Daoy (cell line): ENCODE measurements around the gene FBXO40. TPM values are rescaled to one million over a fixed set of nuclear protein-coding genes. Genes with fewer than 3 reads are reported as not detected.
"Not testable (repeated sequence)": the region's sequence is repeated elsewhere in the genome, so short reads cannot be mapped to it uniquely, and the experiment has no call there.

Experiments
- DNase-seq: peaks from one replicate; pipeline ENCODE4 v3.0.0-alpha.2; 2015; ENCODE audit warnings: low read depth
- total RNA-seq: library from RNA; depleted of rRNA; stranded (reverse); fragments of >200 nt; shearing (Covaris generic); gene quantifications from 2 replicates; pipeline ENCODE4 v1.2.3, GENCODE V29; 2014; rRNA removed

Gene FBXO40, protein sequence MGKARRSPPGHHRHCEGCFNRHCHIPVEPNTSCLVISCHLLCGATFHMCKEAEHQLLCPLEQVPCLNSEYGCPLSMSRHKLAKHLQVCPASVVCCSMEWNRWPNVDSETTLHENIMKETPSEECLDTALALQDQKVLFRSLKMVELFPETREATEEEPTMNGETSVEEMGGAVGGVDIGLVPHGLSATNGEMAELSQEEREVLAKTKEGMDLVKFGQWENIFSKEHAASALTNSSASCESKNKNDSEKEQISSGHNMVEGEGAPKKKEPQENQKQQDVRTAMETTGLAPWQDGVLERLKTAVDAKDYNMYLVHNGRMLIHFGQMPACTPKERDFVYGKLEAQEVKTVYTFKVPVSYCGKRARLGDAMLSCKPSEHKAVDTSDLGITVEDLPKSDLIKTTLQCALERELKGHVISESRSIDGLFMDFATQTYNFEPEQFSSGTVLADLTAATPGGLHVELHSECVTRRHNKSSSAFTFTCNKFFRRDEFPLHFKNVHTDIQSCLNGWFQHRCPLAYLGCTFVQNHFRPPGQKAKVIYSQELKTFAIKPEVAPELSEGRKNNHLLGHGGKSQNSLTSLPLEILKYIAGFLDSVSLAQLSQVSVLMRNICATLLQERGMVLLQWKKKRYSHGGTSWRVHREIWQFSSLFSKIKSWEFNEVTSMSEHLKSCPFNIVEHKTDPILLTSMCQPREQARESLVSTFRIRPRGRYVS
- total RNA-seq = not detected in 2 replicates

DNA sequence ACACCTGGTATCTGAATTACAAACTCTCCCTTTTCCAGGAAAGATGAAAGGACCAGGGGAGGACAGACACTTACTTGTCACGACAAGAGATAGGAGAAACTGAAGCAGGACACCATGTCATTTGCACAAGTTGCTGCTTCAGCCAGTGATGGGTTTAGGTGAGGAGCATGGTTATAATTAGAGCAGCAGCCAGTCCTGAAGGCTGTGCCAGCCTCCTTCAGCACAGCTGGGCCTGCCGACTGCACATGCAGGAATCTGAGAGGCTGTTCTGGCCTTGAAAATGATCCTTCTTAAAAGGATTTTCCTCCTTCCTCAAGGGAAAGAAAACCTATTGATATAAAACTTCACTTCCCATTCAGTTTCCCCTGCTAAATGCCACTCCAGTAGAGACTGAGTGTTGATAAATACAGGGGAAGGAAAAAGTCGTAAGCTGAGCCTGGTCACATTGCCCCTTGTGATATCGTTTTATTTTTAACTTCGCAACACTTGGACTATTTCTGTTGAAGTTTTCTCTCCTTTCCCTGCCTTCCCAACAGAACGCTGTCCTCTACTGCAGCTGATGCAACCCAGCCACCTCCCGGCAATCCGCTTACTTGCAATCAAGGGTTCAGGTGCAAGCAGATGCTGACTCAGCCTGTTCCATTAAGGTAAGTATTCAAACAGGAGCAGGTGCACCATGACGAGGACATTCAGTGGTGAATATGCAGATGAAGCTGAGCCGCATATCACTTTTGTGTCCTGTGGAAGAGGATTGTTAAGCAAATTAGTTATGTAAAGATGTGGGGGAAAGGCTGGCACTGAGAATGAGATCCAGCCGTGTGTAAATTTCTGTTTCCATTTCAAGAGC is at the start of gene FBXO40:
Gene FBXO40 (plus strand): TSS at position 524 of the 847 bp plus-strand sequence. CDS start 27,197 bp downstream, outside the sequence.
- no peak for DNase-seq

DNA sequence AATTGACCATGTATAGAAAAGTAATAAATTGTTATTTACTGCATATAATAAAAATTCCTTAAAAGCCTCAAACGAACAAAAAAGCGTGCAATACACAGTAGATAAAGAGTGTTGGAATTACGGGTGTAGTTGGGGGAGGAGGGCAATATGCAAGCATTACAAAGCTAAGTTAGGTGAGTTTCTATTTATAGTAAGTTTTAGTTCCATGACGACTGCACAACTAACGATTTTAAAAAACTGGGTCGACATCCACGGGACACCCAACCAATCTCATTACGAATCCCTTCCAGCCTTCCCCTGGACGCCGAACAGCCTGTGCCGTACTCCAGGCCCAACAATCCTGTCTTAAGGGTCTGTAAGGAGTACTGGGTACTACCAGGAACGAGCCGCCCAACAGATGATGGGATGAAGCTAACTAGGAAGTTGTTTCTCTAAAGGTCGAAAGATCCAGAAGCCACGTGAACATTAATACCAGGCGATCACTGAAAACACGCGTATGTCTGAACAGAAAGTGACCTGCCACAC is 48.1 kb upstream of the FBXO40 start:
- no peak for DNase-seq

DNA sequence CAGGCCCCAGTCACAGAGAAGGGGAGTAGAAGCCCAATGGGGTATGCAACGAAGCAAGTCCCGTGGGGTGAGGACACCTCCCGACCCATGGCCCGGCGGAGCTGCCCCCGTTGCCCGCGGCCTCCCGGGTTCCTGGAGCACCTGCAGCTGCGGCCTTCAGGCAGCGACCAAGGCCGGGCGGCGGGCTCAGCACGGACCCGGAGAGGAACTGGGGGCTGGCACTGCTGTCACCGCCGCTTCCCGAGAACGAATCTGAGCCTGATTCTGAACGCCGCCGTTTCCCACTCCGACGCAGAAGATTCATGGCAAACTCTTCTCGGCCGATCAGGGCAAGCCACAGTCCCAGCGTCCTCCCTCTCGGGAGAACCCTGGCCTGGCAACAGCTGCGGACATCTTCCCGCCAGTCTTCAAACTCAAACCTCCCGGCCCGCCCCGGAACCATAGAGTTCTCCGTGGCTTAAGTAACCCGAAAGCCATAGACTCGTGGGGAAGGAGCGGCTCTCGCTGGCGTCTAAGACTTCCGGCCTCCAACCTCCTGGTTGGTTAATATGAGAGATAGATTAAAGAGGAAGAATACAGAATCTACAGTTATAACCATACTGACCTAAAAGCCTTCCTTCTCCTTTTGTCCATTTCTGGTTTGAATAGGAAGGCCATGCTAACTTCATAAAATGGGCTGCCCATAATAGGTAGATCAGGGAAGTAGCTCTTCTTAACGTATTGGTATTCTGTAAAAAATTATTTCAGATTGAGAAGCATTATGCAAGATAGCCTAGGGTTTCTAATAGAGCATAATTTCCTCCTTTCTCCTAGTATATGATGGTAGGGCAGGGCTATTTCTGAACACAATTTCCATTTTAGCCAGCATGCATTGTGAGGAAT is 47.4 kb upstream of the FBXO40 start, which contains the start of gene POLQ:
Gene POLQ (minus strand): TSS at position 415 of the 882 bp plus-strand sequence. CDS start 111 bp downstream, at position 304.
- peak; percentile 93 for DNase-seq

DNA sequence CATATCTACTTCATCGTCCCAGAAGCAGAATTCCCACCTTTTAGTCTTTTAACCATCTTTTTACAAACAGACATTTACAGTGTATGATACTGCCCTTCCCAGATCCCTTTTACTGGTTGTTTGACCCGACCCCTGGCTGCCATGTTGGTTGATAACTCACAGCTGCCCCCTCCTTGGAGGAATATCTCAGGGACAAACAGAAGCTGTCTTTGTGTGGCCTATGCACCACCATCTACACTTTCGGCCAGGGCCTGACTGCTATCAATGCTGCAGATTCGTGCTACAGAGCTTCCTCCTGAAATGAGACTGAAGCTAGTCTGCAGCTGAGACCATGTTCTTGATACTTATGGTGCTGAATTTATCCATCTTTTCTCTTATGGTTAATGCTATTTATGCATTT is 40.8 kb upstream of the FBXO40 start:
- no peak for DNase-seq

DNA sequence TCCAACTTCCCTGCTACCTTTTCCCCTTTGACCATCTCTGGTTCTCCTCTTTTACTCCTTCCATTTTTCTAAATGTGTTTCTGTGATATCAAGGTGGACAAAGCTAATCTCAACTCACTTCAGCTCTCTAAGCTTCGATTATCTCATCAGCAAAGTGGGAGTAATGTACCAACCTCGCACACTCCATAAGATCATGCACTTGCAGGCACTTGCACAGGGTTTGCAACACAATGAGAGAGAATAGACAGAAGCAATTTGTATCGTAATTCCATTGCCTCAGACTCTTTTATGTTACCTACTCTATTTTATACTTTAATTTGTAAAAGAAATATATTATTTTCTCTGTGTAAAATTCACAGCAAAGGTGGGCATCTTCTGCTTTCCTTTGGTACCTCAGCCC is 40.4 kb upstream of the FBXO40 start:
- no peak for DNase-seq

DNA sequence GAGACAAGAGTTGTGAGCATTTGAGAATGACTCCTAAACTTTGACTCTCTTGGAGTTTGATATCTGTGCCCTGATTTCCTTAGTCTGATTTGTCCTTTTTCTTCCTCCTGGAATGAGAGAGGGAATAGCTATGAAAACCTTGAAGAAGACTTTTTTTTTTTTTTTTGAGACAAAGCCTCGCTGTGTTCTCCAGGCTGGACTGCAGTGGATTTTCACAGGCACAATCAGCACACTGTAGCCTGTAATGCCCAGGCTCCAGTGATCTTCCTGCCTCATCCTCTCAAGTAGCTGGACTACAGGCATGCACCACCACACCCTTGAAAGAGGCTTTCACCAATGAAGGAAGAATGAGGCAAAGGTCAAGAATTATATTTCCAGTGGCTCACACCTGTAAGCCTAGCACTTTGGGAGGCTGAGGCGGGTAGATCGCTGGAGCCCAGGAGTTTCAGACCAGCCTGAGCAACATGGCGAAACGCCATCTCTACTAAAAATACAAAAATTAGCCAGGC is 35.7 kb upstream of the FBXO40 start:
- no peak for DNase-seq

DNA sequence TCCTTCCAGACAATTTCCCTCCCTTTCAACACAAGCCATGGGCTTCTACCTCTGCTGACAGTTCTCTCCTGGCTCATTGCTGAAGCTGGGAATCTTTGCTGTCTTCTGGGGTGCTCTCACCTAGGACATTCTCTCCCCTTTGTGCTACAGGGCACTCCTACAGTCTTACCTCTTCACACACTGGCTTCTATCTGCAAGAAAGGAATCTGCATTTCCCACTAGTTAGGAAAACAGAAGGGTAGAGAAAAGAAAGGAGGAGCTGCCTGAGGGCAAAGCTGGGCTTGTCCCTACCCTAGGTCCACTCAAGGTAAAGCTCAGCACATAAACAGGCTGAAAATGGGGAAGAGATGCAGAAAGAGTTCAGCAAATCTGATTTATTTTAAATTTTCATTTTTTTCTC is 31.0 kb upstream of the FBXO40 start:
- DNase-seq = no peak

DNA sequence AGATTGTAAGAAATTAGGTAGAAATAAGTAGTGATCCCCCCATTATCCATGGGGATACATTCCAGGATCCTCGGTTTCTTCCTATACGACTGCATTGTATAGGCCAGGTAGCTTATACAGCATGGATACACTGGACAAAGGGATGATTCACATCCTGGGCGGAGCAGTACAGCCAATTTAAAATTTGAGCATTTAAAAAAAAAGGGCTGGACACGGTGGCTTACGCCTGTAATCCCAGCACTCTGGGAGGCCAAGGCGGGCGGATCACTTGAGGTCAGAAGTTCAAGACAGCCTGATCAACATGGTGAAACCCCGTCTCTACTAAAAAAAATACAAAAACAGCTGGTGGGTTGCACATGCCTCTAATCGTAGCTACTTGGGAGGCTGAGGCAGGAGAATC is 26.4 kb upstream of the FBXO40 start:
- DNase-seq = peak; percentile 20

DNA sequence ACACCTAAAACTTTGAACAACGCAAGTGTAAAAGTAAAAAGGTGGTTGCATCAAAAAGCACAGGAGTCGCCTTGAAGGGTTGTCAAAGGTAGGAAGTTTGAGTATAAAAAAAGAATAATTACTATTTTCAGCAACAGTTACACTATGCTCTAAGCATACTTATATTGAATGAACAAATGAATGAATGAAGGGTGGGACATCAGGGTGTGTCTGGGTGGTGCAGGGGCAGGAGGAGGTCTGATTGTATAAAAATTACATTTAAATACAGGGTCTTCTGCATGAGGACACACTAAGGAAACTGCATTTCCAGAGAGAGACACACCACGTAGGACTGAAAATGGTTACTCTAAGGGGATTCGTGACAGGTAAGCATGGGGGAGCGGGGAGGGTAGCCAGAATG is 25.5 kb upstream of the FBXO40 start, which contains the start of gene ARGFX:
Gene ARGFX (plus strand): TSS at position 301 of the 400 bp plus-strand sequence. CDS start 2,765 bp downstream, outside the sequence.
- DNase-seq = no peak

DNA sequence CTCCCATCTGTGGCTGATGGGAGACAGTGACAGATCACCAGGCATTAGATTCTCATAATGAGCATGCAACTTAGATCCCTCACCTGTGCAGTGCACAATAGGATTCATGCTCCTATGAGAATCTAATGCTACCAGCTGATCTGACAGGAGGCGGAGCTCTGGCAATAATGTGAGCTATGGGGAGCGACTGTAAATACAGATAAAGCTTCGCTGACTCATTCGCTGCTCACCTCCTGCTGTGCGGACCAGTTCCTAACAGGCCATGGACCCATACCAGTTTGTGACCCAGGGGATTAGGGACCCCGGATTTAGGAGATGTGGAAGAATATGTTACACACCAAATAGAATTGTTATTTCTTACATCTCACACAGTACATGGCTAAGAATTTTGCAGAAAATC is 18.7 kb upstream of the FBXO40 start:
- DNase-seq = peak; percentile 78

DNA sequence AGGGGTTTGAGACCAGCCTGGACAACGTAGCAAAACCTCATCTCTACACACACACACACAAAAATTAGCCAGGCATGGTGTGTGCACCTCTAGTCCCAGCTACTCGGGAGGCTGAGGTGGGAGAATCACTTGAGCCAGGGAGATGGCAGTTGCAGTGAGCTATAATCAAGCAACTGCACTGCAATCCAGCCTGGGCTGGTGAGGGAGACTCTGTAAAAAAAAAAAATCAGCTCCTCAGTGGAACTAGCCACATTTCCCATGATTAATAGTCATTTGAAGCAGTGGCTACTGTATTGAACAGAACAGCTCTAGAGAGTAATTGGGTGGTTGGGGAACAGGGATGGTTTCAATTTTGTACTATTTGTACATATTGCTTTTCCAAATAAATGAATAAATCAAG is 11.5 kb upstream of the FBXO40 start:
- DNase-seq = no peak

DNA sequence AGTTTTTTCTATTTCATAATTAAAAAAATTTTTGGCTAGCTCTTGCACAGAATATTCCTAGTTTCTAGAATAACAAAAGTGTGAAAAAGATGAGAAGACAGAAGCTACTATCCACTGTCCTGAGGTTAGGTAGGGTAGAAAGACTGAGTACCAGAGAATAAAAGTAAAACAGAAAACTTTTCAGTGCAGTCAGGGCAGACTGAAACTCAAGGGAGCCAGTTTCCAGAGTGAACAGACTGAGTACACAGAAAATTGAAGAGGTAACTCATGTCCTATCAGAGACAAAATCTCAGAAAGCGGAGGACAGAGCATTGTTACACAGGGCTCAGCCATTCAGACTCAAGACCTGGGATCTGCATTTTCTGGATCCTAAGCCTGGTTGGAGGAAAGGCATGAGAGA is 8.8 kb upstream of the FBXO40 start:
- DNase-seq = no peak

DNA sequence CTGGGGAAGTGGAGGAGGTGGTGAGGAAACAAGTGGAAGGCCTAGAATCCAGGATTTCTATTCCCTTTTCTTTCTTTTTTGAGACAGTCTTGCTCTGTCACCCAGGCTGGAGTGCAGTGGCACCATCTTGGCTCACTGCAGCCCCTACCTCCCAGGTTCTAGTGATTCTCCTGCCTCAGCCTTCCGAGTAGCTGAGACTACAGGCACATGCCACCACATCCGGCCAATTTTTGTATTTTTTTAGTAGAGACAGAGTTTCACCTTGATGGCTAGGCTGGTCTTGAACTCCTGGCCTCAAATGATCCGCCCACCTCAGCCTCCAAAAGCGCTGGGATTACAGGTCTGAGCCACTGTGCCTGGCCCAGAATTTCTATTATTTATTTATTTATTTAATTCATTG is 627 bp downstream of the FBXO40 start:
- not testable (repeated sequence) for DNase-seq

DNA sequence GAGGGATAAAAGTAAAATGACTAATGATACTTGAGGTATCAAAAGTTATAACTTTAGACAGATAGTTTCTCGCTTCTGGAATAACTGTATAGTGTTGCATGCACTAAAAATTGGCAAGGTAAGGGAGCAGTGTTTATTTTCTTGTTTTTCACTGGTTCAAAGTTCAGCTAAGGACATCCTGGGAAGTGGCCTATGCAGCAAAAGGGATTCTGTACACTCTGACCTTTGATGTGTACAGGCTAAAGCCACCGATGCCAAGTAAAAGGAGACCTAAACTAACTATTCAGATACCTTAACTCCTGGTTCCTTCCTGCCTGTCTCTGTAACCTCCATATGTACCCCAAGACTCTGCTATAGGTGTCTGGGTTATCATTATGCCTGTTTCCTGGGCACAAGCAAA is 1.7 kb downstream of the FBXO40 start:
- no peak for DNase-seq

DNA sequence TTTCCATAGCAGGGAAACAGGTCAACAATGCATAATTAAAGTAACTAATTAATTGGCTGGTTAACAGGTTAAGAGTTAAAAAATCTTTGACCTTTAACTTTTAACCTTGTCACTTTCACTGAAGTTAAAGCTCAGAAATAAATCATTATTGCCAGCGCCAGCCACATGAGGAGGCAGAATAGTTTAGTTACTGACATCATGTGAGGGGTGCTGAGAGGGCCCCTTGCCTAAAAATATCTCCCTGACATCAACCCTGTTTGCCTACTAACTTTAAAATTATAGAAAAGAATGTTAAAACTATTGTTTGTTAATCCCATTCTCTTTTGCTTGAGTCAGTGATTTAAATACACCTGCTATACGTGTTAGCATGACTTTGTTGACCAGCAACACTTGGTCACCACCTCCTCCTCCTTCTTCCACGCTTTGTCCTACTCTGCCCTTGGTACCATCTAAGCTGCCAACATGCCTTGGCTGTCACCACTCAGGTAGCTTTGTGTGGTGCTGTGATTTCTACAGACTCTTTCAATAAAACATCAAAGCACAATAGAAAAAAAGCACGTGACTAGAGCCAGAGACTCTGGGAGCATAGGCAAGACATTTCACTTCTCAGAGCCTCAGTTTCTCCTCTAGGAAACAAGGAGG is 2.7 kb downstream of the FBXO40 start:
- no peak for DNase-seq

DNA sequence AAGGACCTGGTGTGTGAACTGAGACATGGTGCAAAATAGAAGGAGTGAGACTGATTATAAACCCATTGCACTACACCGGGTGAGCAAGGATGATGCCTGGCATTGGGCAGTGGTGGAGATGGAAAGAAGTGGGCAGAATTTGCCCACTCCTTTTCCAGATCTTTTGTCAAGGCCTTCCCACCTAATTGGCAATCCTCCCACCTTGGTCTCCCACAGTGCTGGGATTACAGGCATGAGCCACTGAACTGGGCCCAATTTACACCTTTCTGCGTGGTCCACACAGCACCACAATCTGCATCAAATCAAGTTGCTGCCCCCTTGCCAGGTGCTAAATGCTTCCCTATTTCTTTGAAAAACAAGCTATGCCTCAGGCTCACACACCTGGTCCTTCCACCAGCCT is 5.4 kb downstream of the FBXO40 start:
- no peak for DNase-seq

DNA sequence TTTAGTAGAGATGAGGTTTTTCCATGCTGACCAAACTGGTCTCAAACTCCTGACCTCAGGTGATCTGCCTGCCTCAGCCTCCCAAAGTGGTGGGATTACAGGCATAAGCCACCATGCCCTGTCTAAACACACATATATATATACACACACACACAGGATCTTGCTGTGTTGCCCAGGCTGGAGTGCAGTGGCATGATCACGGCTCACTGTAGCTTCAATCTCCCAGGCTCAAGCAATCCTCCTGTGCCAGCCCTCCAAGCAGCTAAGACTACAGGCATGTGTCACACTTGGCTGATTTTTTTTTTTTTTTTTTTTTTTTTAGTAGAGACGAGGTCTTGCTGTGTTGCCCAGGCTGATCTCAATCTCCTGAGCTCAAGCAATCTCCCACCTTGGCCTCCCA is 6.7 kb downstream of the FBXO40 start:
- not testable (repeated sequence) for DNase-seq

DNA sequence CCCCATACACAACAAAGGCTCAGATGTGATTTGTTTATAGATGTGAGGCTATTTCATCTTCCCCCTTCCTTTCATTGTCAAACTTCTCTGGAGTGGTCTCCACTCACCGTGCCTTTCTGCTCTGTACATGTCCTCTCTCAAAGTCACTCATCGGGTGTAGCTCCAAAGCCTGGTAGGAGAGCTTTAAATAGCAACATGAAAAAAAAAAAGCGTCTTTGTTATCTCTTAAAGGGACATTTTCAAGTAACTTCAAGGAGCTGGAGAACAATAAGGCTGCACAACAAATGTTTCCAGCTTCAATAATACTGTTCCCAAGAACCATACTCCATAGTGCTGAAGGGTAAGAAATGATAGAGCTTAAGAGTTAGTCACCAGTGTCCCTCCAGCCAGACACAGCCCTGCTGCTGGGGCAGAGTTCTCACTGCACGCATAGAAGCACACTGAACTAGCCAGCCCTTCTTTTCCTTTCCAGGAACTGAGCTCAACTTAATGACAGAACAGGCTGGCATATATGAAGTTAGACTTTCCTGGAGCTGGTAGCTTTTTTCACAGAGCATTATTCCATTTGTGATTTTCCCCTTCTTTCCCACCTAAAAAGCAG is 8.1 kb downstream of the FBXO40 start:
- no peak for DNase-seq

DNA sequence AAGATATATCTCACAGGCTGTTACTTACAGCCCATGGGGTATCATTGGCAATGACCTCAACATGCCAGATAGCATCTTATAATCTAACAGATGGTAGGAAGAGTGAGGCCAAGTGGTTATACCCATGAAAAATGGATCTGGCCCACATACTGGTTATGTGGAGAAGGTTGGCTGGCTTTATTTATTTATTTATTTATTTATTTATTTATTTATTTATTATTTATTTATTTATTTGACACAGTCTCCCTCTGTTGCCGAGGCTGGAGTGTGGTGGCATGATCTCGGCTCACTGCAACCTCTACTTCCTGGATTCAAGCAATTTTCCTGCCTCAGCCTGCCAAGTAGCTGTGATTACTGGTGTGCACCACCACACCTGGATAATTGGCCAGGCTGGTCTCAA is 11.6 kb downstream of the FBXO40 start:
- DNase-seq = no peak

DNA sequence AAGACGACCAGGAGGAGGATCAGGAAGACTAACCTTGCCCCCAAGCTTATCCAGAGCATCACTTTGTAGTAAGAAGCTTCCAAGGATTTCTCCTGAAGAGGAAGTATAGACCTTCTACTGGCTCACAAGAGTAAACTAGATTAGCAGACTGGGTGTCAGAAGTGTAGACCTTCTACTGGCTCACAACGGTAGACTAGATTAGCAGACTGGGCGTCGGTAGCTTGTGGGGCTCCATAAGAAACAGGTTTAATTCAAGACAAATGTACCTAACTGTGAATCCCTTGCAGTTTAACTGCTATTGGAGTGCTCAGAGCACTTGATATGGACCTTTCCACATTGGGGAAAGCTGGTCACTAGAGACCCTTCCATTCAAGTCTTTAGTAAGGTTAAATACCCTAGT is 12.9 kb downstream of the FBXO40 start:
- no peak for DNase-seq
